Measurements from ENCODE around the gene JDP2.
"Not testable (repeated sequence)": the region's sequence is repeated elsewhere in the genome, so short reads cannot be mapped to it uniquely, and the experiment has no call there.

JDP2 gene

GRCh38 chr14:75469606-75470237, 41.9 kb downstream of the JDP2 start:
- ChIA-PET POLR2A (no interaction called here), CTCF (no interaction called here)
- no peak for DNase-seq (ENCODE audit: extremely low spot score)
- no peak for TF ChIP-seq FOXK2 (IDR thresholded peaks at IDR 0.05)
- no peak for TF ChIP-seq TARDBP (IDR thresholded peaks at IDR 0.05)
- TF ChIP-seq, protein P1, sequence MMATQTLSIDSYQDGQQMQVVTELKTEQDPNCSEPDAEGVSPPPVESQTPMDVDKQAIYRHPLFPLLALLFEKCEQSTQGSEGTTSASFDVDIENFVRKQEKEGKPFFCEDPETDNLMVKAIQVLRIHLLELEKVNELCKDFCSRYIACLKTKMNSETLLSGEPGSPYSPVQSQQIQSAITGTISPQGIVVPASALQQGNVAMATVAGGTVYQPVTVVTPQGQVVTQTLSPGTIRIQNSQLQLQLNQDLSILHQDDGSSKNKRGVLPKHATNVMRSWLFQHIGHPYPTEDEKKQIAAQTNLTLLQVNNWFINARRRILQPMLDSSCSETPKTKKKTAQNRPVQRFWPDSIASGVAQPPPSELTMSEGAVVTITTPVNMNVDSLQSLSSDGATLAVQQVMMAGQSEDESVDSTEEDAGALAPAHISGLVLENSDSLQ (IDR thresholded peaks at IDR 0.05), result no peak
- TF ChIP-seq HDGF (IDR thresholded peaks at IDR 0.05; ENCODE audit: borderline replicate concordance), result no peak
- TF ChIP-seq ELF4 (IDR thresholded peaks at IDR 0.05), result no peak

GRCh38 chr14:75470238-75470797, 42.5 kb downstream of the JDP2 start:
- no peak for DNase-seq (ENCODE audit: extremely low spot score)
- TF ChIP-seq HDGF (IDR thresholded peaks at IDR 0.05; ENCODE audit: borderline replicate concordance) (no peak), ELF4 (IDR thresholded peaks at IDR 0.05) (no peak), ZNF384 (IDR thresholded peaks at IDR 0.05) (no peak)
- ChIA-PET POLR2A (no interaction called here), CTCF (no interaction called here)

DNA sequence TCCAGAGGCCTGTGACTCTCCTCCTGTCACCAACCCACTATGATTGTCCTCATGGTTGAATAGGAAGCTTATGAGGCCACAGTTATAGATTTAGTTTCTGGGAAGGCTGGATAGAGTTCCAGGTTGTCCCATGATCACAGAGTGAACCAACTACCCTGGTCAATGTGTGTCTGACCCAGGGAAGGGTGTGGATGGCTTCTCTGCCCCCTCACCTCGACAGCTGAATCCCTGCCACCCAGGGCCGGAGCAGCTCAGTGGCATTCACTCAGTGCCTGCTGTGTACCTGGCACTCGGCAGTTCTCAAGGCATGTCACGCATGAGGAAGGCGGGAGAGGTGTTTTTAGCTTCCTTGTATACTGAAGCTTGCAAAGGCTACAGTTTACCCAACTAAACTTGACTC, 43.2 kb downstream of the JDP2 start:
- DNase-seq (ENCODE audit: extremely low spot score), result no peak
- TF ChIP-seq ZNF384 (IDR thresholded peaks at IDR 0.05) (no peak), LEF1 (IDR thresholded peaks at IDR 0.05; ENCODE audit: borderline replicate concordance) (no peak), ARNT (IDR thresholded peaks at IDR 0.05) (no peak), TARDBP (IDR thresholded peaks at IDR 0.05) (no peak), SUZ12 (IDR thresholded peaks at IDR 0.05) (no peak)
- ChIA-PET POLR2A (no interaction called here), CTCF (no interaction called here)

DNA sequence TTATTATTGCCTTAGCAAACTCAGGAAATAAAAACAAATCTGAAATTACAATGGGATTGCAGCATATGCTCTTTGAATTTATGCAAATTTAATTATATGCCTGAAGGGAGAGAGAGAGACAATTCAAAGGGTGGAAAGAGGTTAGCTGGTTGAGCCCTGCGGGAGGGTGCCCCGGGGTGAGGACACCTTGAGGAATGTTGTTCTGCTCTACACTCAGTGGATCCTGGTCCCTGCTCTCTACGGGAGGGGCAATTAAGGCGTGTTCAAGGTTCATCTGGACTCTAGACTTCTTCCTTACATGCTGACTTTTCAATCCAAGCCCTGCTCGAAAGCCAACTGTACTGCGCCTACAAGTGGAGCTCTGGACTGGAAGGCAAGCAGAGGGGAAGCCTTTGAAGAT, 46.3 kb downstream of the JDP2 start:
- CTCF ChIA-PET, result interaction anchor here (0.6 kb wide), 1 partner anchor 131 kb away, joined by 3 read pairs; no protein-coding TSS in a partner anchor
- POLR2A ChIA-PET; DNase-seq (ENCODE audit: extremely low spot score): not testable (repeated sequence)

DNA sequence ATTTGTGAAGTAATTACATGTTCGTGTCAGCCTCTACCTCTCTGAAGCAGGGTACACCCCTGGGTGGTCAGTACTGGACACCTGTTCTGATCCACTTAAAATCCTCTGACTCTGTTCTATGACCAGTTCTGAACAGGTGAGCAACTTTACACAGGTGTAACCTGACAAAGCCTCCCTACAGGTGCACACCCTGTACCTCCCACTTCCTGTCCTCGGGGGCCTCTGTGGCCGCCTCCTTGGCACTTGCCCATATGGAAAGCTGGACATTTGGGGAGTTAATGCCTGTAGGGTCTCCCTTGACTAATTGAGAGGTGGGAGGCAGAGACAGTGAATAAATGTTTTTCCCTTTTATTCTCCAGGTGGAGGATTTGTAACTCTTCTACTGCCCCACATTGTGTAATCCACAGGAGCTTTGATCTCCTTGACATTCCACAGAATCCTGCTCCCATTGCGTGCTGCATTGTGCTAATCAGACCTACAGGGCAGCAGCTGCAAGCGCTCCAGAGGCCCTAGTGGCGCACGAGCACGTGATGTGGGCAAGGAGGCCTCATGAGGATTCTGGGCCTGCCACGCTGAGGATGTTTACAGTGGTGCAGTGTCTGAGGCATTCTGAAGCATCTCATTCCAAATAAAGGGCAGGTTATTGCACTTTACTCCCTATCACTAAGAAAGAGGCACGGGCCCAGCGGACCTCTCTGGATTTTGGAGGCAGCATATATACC, 48.6 kb downstream of the JDP2 start:
- no peak for DNase-seq (ENCODE audit: extremely low spot score)
- ChIA-PET CTCF (interaction anchor here (1.2 kb wide), 1 partner anchor 85 kb away, joined by 3 read pairs; no protein-coding TSS in a partner anchor), POLR2A (no interaction called here)
- TF ChIP-seq HDGF (IDR thresholded peaks at IDR 0.05; ENCODE audit: borderline replicate concordance), result no peak

DNA sequence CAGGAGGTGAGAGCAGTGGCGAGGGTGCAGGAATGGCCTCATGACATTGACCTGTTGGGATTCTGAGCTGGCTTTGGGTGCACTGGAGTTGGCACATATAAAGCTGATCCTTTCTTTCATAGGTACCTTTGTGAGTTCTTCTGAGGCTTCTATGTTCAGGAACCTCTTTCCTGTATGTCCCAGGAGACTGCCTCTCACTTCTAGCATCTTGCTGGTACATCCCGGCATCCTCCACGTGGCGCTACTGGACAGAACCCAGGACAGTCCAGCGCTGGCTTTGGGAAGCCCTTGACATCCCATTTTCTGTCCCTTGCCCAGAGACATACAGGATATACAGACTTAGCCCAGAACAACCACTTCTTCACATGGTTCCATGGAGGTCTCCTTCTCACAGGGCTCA, 50.1 kb downstream of the JDP2 start:
- ChIA-PET POLR2A (no interaction called here), CTCF (no interaction called here)

DNA sequence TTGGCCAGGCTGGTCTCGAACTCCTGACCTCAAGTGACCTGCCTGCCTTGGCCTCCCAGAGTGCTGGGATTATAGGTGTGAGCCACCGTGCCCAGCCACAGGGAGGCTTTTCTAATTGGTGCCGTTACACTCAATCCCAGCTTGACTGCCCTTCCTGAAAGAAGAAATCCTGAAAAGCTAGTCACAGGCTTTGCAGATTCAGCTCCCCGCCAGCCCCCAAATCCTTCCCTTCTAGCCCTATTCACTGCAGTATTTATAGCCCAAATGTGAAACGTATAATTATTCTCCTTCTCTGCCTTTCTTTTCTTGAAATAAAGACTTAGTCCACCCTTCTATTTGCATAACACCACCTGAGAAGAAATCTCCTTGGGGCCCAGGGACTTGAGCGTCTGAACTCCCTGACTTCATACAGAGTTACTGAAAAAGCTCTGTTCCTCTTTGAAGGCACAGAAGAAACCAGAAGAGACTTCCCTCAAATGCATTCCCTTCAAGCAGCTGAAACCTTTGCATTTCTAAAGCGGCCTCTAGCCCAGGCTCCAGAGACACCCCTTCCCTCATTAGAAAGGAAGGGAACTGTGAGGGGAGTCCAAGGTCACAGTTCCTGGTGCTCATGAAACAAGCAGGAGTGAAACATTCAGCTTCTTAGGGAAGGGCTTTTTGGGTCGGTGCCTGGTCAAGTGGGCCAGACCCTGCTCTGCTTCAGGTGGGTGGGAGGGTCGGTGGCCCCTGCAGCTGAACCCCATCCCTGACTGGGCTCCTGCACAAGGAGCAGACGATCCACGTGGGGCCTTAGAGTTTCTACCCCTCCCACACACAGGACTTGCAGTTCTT, 52.2 kb downstream of the JDP2 start:
- CTCF ChIA-PET, result interaction anchor here (0.5 kb wide), 1 partner anchor 173 kb away, joined by 10 read pairs; no protein-coding TSS in a partner anchor
- POLR2A ChIA-PET, result no interaction called here
- no peak for DNase-seq (ENCODE audit: extremely low spot score)

More for the DNA sequence above, 50.1 kb downstream of the JDP2 start:
- DNase-seq (ENCODE audit: extremely low spot score), result no peak
- TF ChIP-seq NFRKB (IDR thresholded peaks at IDR 0.05), result no peak
- no peak for TF ChIP-seq FOXM1 (IDR thresholded peaks at IDR 0.05; ENCODE audit: borderline replicate concordance)
- TF ChIP-seq, protein P1 (IDR thresholded peaks at IDR 0.05), result no peak
- TF ChIP-seq HDGF (IDR thresholded peaks at IDR 0.05; ENCODE audit: borderline replicate concordance), result no peak
- TF ChIP-seq TARDBP (IDR thresholded peaks at IDR 0.05), result no peak
- no peak for TF ChIP-seq SP1 (IDR thresholded peaks at IDR 0.05)
- no peak for TF ChIP-seq FOXK2 (IDR thresholded peaks at IDR 0.05)
- TF ChIP-seq ELF4 (IDR thresholded peaks at IDR 0.05), result no peak
- TF ChIP-seq L3MBTL2 (conservative IDR thresholded peaks at IDR 0.05), result no peak
- TF ChIP-seq ZNF384 (IDR thresholded peaks at IDR 0.05), result no peak
- no peak for TF ChIP-seq CTBP1 (IDR thresholded peaks at IDR 0.05; ENCODE audit: borderline replicate concordance)
- no peak for TF ChIP-seq SUZ12 (IDR thresholded peaks at IDR 0.05)
- no peak for TF ChIP-seq BHLHE40 (IDR thresholded peaks at IDR 0.05; ENCODE audit: borderline replicate concordance)
- no peak for TF ChIP-seq ARNT (IDR thresholded peaks at IDR 0.05)
- TF ChIP-seq FOXA1 (IDR thresholded peaks at IDR 0.05), result no peak
- TF ChIP-seq LEF1 (IDR thresholded peaks at IDR 0.05; ENCODE audit: borderline replicate concordance), result no peak

More for the DNA sequence above, 52.2 kb downstream of the JDP2 start:
- TF ChIP-seq FOXA1 (IDR thresholded peaks at IDR 0.05) (no peak), SUZ12 (IDR thresholded peaks at IDR 0.05) (no peak), HDGF (IDR thresholded peaks at IDR 0.05; ENCODE audit: borderline replicate concordance) (no peak), SP1 (IDR thresholded peaks at IDR 0.05) (no peak), ELF4 (IDR thresholded peaks at IDR 0.05) (no peak), ARNT (IDR thresholded peaks at IDR 0.05) (no peak), LEF1 (IDR thresholded peaks at IDR 0.05; ENCODE audit: borderline replicate concordance) (no peak), L3MBTL2 (conservative IDR thresholded peaks at IDR 0.05) (no peak), FOXM1 (IDR thresholded peaks at IDR 0.05; ENCODE audit: borderline replicate concordance) (no peak)

Measured in HEK293T (cell line).